ENCODE data around the gene PHLDA2.
A peak's percentile ranks its signal among the peaks of the same experiment; 100 is the strongest.

PHLDA2 gene

GRCh38 chr11:2897048-2897447 is 32.2 kb downstream of the PHLDA2 start:
- no peak for DNase-seq (ENCODE audit: low spot score)

- DNase-seq (ENCODE audit: low spot score) = no peak
These were observed 33.2 kb downstream of the PHLDA2 start for GRCh38 chr11:2896047-2896446.

GRCh38 chr11:2893935-2894334 is 35.3 kb downstream of the PHLDA2 start:
- DNase-seq (ENCODE audit: low spot score) = no peak

GRCh38 chr11:2892967-2893528 is 36.2 kb downstream of the PHLDA2 start:
- DNase-seq (ENCODE audit: low spot score) = peak; percentile 74

GRCh38 chr11:2892215-2892966 is 36.8 kb downstream of the PHLDA2 start:
- DNase-seq (ENCODE audit: low spot score) = peak; percentile 91

- no peak for DNase-seq (ENCODE audit: low spot score)
These were observed 37.6 kb downstream of the PHLDA2 start for GRCh38 chr11:2891326-2892214.

- DNase-seq (ENCODE audit: low spot score) = no peak
These were observed 38.5 kb downstream of the PHLDA2 start for GRCh38 chr11:2890466-2891294.

- DNase-seq (ENCODE audit: low spot score) = no peak
These were observed 39.6 kb downstream of the PHLDA2 start for GRCh38 chr11:2889362-2890273.

GRCh38 chr11:2888266-2888968 is 40.8 kb downstream of the PHLDA2 start:
- DNase-seq (ENCODE audit: low spot score) = peak; percentile 71

- no peak for DNase-seq (ENCODE audit: low spot score)
These were observed 41.6 kb downstream of the PHLDA2 start for GRCh38 chr11:2887515-2888195.

- DNase-seq (ENCODE audit: low spot score) = no peak
These were observed 42.3 kb downstream of the PHLDA2 start for GRCh38 chr11:2886936-2887335.

GRCh38 chr11:2886191-2886894 is 42.9 kb downstream of the PHLDA2 start:
- no peak for DNase-seq (ENCODE audit: low spot score)

GRCh38 chr11:2885678-2886081 is 43.5 kb downstream of the PHLDA2 start, which contains the start of gene CDKN1C:
Gene CDKN1C (minus strand): TSS chr11:2885775. CDS start chr11:2885456, 319 bp downstream.
- DNase-seq (ENCODE audit: low spot score) = peak; percentile 92

- peak; percentile 75 for DNase-seq (ENCODE audit: low spot score)
These were observed 44.1 kb downstream of the PHLDA2 start for GRCh38 chr11:2885017-2885677.

- peak; percentile 66 for DNase-seq (ENCODE audit: low spot score)
These were observed 45.0 kb downstream of the PHLDA2 start for GRCh38 chr11:2883979-2884815.

- DNase-seq (ENCODE audit: low spot score) = no peak
These were observed 45.6 kb downstream of the PHLDA2 start for GRCh38 chr11:2883640-2883978.

- no peak for DNase-seq (ENCODE audit: low spot score)
These were observed 46.7 kb downstream of the PHLDA2 start for GRCh38 chr11:2882396-2883110.

All from iPS-NIHi11 (cell line).